GM23338 (cell line): ENCODE results near the gene AJM1.
"Not testable (repeated sequence)": the region's sequence is repeated elsewhere in the genome, so short reads cannot be mapped to it uniquely, and the experiment has no call there.

ENCODE experiments used
- EZH2 ChIP-seq: fragments of 200-600 bp; sonication (generic); IDR thresholded peaks from one replicate; pipeline ENCODE4 v1.8.0; 2017; ENCODE audit warnings: antibody characterized with exemption, mild to moderate bottlenecking, low read depth; ENCODE audit not compliant: unreplicated experiment
- EZH2phosphoT487 ChIP-seq: fragments of 200-600 bp; sonication (generic); IDR thresholded peaks from one replicate; pipeline ENCODE4 v1.8.1; 2018; ENCODE audit warnings: antibody characterized with exemption; ENCODE audit not compliant: unreplicated experiment
- POLR2AphosphoS5 ChIP-seq: IDR thresholded peaks from 2 replicates; pipeline ENCODE4 v1.6.1; 2016; ENCODE audit warnings: antibody characterized with exemption, low read depth
- ZNF331 ChIP-seq: fragments of 250-450 bp; sonication (Bioruptor Pico); IDR thresholded peaks from 2 replicates; pipeline ENCODE4 v1.5.0; 2020; ENCODE audit warnings: low read depth, mild to moderate bottlenecking, moderate library complexity
- TF ChIP-seq, protein P1 (sequence below), 2 experiments: fragments of 200-600 bp in 1 of 2; sonication (generic) in 1 of 2; conservative IDR thresholded peaks; 2 replicates each; pipeline versions ENCODE4 v1.5.1 to v1.6.1; 2016 to 2017; ENCODE audit warnings: antibody characterized with exemption in 2 of 2, low read depth in 2 of 2, mild to moderate bottlenecking in 2 of 2, moderate library complexity in 1 of 2
- TF ChIP-seq, protein P2 (sequence below): IDR thresholded peaks from one replicate; pipeline ENCODE4 v1.6.1; 2018; ENCODE audit warnings: antibody characterized with exemption; ENCODE audit not compliant: unreplicated experiment
- TF ChIP-seq, protein P3 (sequence below): IDR thresholded peaks from 2 replicates; pipeline ENCODE4 v1.6.1; 2016; ENCODE audit warnings: antibody characterized with exemption

DNA sequence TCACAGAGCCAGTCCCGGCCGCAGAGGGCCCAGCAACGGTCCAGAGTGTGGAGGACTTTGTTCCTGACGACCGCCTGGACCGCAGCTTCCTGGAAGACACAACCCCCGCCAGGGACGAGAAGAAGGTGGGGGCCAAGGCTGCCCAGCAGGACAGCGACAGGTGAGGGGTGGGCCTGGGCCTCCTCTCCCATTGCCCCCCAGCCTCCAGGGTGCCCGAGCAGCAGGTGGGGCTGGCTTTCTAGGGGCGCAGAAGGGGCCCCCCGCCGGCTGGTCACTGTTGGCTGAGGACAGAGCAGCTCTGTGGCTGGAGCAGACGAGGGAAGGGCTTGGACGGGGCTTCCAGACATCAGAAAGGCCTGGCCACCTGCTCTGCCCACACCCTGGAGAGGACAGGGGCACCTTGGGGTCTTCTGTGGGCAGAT, 4.4 kb upstream of the AJM1 start:
- TF ChIP-seq, protein P1, sequence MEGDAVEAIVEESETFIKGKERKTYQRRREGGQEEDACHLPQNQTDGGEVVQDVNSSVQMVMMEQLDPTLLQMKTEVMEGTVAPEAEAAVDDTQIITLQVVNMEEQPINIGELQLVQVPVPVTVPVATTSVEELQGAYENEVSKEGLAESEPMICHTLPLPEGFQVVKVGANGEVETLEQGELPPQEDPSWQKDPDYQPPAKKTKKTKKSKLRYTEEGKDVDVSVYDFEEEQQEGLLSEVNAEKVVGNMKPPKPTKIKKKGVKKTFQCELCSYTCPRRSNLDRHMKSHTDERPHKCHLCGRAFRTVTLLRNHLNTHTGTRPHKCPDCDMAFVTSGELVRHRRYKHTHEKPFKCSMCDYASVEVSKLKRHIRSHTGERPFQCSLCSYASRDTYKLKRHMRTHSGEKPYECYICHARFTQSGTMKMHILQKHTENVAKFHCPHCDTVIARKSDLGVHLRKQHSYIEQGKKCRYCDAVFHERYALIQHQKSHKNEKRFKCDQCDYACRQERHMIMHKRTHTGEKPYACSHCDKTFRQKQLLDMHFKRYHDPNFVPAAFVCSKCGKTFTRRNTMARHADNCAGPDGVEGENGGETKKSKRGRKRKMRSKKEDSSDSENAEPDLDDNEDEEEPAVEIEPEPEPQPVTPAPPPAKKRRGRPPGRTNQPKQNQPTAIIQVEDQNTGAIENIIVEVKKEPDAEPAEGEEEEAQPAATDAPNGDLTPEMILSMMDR (conservative IDR thresholded peaks at IDR 0.05; ENCODE audit: low read depth in 2 of 2): not testable (repeated sequence)
- not testable (repeated sequence) for TF ChIP-seq EZH2; ZNF331 (CRISPR knock-in tag); POLR2AphosphoS5; EZH2phosphoT487
- TF ChIP-seq, protein P2, sequence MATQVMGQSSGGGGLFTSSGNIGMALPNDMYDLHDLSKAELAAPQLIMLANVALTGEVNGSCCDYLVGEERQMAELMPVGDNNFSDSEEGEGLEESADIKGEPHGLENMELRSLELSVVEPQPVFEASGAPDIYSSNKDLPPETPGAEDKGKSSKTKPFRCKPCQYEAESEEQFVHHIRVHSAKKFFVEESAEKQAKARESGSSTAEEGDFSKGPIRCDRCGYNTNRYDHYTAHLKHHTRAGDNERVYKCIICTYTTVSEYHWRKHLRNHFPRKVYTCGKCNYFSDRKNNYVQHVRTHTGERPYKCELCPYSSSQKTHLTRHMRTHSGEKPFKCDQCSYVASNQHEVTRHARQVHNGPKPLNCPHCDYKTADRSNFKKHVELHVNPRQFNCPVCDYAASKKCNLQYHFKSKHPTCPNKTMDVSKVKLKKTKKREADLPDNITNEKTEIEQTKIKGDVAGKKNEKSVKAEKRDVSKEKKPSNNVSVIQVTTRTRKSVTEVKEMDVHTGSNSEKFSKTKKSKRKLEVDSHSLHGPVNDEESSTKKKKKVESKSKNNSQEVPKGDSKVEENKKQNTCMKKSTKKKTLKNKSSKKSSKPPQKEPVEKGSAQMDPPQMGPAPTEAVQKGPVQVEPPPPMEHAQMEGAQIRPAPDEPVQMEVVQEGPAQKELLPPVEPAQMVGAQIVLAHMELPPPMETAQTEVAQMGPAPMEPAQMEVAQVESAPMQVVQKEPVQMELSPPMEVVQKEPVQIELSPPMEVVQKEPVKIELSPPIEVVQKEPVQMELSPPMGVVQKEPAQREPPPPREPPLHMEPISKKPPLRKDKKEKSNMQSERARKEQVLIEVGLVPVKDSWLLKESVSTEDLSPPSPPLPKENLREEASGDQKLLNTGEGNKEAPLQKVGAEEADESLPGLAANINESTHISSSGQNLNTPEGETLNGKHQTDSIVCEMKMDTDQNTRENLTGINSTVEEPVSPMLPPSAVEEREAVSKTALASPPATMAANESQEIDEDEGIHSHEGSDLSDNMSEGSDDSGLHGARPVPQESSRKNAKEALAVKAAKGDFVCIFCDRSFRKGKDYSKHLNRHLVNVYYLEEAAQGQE: not testable (repeated sequence)
- TF ChIP-seq, protein P3, sequence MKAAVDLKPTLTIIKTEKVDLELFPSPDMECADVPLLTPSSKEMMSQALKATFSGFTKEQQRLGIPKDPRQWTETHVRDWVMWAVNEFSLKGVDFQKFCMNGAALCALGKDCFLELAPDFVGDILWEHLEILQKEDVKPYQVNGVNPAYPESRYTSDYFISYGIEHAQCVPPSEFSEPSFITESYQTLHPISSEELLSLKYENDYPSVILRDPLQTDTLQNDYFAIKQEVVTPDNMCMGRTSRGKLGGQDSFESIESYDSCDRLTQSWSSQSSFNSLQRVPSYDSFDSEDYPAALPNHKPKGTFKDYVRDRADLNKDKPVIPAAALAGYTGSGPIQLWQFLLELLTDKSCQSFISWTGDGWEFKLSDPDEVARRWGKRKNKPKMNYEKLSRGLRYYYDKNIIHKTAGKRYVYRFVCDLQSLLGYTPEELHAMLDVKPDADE: not testable (repeated sequence)
